Stimulated activated CD4-positive, alpha-beta T cell treated with anti-CD3 and anti-CD28 coated beads, Interleukin-2, amount 100 ng/mL, for 24 hours (primary cell): ENCODE measurements around the gene SLC25A5.
"Not testable (repeated sequence)": the region's sequence is repeated elsewhere in the genome, so short reads cannot be mapped to it uniquely, and the experiment has no call there.

Source experiments
- DNase-seq, 2 donors: peaks; one replicate each; pipeline ENCODE4 v3.0.0-alpha.2; 2020

Gene SLC25A5

GRCh38 chrX:119467842-119468550, at the start of gene SLC25A5:
Gene SLC25A5 (plus strand): TSS chrX:119468444. CDS start chrX:119468516, 72 bp downstream.
- DNase-seq: peak; percentile 81 to 84

DNA sequence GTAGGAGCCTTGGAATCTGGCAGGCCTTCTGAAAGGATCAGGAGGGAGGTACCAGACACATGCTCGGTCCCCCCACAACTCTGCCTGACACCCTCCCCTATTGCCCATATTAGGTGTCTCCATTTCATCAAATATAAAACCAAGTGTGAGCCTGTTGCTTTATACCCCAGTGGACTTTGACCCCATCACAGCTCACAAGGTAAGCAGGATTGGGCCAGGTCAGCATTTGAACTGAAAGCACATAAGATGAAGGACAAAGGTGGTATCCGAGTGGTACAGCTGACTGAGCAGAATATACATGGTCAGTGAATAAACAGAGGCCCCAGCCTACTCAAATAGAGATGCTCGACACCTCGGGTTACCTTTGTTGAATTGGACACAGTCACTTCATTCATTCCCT, 49.1 kb upstream of the SLC25A5 start:
- no peak for DNase-seq

DNA sequence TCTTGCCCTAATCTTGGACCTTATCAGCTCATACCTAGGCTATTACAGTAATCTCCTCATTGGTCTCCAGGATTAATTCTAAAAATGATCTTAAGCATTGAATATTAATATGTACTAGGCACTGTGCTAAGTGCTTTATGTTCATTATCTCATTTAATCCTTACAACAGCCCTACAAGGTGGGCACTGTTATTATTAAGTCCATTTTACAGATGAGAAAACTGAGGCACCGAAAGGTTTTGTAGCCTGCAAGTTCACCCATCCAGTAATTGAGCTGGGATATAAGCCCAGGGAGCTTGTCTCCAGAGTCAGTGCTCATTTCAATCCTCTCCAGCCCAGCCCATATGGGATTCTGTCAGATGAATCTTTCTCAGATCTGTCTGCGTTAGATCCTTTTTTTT, 48.3 kb upstream of the SLC25A5 start:
- DNase-seq: no peak

DNA sequence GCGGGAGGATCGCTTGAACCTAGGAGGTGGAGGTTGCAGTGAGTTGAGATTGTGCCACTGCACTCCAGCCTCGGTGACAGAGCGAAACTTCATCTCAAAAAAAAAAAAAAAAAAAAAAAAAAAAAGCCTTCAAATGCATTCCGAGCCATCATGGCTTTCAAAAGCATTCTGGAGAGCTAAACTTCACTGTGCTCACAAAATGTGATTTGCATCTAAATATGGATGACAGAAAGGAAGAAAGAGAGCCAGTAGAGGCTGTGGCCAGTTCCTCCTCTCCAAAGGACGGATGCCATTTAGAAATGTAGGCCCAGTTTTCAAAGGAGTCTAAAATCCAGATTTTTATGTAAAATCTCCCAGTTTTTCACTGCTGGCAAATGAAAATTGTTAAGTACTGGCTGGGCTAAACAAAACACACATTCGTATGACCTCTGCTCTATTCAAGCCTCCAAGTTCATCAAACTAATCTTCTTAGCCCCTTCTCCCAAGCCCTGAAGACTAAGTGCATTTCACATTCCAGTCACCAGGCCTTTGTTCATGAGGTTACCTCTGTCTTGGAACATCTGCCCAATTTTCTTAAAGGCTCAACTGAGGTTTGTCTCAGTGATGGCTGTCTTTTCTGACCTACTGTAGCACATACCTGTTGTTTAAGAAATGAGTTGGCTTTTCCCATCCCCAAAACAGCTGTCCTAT, 47.1 kb upstream of the SLC25A5 start:
- no peak for DNase-seq

- DNase-seq: no peak
These were observed 44.6 kb upstream of the SLC25A5 start for GRCh38 chrX:119423631-119424030.

- DNase-seq: no peak
These were observed 43.2 kb upstream of the SLC25A5 start for GRCh38 chrX:119424999-119425398.

DNA sequence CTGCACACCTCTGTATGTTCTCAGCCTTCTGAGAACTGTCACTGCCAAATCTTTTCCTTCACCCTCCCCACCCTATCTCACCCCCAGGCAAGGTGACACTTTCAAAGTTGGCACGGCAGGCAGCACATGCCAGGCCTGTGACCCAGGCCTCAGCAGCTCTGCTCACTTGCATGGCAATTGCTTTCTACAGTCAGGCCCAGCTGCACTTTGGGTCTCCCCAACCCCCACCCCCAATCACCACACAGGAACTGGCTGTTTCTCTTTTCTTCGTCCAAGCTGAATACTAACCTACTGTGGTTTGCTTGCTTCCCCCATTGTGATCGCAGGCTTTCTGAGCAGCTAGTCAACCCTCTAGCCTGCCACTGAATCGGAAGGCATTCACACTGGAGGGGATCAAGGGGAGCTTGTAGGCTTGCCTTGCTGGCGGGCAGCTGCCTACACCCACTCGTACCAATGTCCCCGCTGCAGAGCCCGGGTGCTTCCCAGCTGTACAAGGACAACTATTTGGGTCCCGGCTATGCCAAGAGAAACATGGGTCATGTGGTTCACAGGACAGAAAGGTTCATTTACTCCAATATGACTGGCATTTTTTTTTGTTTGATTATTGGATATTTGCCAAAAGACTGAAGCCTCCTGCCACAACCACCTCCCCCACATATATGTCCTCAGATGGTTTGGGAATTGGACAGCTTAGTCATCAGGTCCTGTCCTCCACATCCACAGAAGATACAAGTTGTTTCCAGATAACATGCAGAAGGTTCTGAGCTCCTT, 41.0 kb upstream of the SLC25A5 start:
- no peak for DNase-seq

- no peak for DNase-seq
These were observed 40.5 kb upstream of the SLC25A5 start for GRCh38 chrX:119427795-119428185.

- DNase-seq: no peak
These were observed 38.8 kb upstream of the SLC25A5 start for GRCh38 chrX:119429471-119429870.

DNA sequence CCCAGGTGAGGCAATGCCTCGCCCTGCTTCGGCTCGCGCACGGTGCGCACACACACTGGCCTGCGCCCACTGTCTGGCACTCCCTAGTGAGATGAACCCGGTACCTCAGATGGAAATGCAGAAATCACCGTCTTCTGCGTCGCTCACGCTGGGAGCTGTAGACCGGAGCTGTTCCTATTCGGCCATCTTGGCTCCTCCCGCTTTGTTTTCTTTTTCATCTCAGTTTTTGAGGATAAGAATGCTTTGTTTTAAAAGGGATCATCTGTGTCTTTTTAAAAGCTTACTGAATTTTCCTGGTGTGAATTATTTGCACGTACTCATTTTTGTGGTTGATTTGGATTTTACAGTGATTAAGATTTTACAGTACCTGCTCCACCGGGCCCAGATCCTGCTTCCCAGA, 26.9 kb upstream of the SLC25A5 start:
- DNase-seq: not testable (repeated sequence)

- no peak for DNase-seq
These were observed 26.0 kb upstream of the SLC25A5 start for GRCh38 chrX:119442286-119442685.

DNA sequence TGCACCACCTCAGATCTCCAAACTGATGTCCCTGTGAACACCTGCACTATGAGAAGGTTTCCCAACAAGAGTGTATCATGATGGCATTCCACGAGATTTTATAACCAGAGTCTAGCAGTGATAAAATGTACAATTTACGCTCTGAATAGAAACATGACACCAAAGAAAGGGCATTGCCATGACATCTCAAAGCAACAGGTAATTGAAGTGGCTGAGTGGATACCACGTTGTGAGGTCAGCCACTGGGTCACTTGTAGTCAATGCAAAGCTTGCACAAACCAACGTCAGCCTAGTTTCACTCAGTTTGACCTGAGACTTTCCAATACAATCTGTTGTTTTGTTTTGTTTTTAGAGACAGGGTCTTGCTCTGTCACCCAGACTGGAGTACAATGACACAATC, 15.0 kb upstream of the SLC25A5 start:
- DNase-seq: no peak

DNA sequence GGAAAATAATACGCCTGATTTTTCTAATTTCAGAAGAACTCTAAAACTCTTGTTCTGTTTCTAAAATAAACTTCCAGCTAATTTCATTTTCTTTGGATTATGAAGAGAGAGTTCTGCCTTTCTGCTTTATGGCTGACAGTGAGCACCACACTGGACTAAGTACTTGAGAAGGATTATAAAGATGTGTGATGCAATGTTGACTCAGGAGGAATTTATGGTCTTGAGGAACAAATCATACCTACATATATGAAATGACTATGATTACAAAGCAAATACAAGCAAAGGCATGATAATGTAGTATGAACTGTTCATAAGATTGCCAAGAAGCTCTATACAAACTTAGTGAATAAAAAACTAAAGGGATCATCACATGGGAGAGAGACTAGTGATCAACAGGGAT, 13.0 kb upstream of the SLC25A5 start:
- DNase-seq: no peak

DNA sequence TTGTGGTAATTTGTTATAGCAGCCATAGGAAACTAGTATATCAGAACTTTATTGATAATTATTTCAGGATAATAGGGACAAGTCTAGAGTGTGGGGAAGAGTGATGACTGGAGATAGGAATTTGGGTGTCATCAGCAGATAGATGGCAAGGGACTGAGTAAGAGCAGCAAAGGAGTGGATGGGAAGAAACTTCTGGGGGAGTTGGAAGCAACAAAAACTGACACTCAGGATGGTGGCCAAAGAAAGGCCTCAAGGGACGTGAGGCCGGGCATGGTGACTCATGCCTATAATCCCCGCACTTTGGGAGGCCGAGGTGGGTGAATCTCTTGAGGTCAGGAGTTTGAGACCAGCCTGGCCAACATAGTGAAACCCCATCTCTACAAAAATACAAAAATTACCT, 9.1 kb upstream of the SLC25A5 start:
- DNase-seq: no peak

GRCh38 chrX:119465555-119465954, 2.7 kb upstream of the SLC25A5 start:
- DNase-seq: no peak

DNA sequence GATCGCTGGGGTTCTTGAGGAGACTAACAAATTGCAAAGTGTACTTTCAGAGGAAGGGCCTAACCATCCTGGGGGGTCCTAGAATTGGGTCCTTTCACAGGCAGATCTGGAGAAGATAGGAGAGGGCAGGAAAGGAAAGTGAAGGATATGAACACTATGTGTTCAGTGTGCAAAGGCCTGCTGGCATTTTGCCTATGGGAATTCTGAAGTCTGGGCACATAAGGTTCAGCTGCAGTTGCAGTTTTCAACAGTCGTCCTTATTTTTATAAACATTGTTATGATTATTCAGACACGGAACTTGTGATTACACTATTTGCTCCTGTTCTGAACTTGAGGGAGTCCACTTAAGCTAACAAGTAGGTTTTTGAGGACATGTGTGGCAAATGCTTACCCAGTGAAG, 1.3 kb upstream of the SLC25A5 start:
- no peak for DNase-seq

DNA sequence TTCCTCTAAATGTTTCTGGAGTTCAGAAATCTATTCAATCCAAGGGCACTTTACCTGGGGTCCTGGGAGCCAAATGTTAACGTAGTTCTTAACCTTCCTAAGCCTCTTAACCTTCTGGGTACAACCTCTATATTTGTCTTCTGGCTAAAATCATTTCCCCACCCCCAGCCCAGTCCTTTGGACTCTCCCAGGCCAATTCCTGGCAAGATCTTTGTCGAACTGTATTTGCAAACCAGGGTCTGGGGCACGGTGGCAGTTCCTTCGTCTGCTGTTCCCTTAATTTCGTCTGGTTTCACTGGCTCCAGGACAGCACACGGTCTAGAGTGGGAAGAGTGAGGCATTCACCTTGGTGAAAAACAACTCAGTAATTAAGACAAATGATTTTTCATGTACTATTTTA, 811 bp upstream of the SLC25A5 start:
- DNase-seq: no peak

- DNase-seq: peak; percentile 89 to 90
These were observed 488 bp downstream of the SLC25A5 start for GRCh38 chrX:119468551-119469312.

- DNase-seq: no peak
These were observed 1.0 kb downstream of the SLC25A5 start for GRCh38 chrX:119469313-119469635.

DNA sequence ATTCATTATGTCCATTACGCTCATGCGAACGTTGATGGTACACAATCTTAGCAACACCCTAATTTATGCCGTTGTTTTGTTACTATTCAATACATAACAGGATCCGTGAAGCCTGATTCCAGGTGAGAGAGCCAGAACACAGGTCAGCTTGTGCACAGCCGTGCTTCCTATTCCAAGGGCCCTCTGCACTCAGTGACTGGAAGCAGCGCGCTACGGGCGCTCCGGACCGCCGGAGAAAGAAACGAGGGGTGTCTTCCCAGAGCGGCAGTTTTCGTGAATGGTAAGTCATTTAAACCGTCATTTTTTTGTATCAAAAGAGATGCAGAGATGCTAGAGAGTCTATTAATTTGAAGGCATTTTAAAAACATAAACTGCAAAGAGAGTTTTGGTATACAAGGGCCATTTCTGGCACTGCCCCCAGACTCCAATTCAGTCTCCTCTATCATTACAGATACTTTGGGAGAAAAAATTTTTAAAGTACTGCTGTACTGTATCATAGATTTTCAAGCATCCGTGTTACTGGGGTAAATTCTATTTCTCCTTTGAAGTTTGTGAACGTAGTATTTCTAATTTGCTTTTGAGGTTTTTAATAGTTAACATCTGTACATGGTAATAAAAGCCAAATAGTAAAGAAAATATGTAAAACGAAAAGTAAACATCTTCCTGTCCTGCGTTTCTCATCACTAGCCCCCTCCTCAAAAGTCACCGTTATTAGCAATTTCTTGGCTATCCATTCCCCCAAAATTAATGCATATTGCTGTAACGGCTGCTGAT, 6.6 kb downstream of the SLC25A5 start:
- no peak for DNase-seq

DNA sequence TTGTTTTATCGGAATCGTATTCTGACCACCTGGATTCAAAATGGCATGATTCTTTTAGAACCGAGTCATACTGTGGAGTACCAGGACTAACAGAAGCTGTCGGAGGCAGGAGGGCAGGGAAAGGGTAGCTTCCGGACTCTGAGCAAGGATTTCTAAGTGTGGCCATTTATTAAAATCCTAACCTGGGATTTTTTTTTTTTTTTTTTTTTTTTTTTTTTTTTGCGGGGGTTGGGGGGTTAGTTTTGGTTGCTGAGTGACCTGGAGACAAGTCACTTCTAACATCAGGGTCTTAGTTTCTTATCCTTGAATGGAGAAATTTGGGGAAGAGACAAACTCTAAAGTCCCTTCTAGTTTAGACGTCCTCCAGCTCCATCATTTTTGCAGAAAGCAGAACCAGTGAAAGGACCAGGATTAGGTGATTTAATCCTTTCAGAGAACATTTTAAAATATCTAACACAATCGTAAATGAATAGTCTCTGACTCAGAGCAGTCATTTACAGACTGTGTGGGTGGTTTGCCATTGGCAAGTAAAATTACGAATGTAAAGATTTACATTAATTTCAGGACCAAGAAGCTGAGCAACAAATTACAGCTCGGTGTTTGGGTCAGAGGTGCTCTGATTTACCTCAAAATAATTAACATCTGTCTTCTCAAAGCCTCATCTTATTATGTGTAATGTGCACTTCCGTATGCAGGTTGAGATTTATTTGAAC, 7.3 kb downstream of the SLC25A5 start:
- no peak for DNase-seq

DNA sequence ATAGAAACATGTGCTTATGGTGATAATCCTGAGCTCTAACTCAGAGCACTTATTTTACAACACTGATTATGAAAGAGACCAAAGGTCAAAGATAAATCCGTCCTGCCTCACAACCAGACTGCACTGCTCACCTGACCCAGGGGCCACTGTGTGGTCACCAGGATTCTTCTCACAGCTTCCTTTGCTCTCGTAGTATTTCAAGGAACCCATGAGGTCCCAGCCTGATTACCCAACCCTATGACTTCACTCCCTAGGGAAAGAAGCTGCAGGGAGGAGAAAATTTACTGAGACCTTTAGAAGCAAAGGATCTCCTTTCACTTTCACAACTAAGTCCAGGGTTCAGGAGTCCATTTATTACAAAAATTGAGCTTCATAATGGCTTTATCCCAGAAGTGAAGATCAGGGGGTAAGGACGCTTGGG, 9.6 kb downstream of the SLC25A5 start:
- DNase-seq: no peak
